Subcutaneous adipose tissue (tissue), 4 donors: ENCODE results near the gene ERC2. TPM values are rescaled to one million over a fixed set of nuclear protein-coding genes. Genes with fewer than 3 reads are reported as not detected.

Source experiments
- total RNA-seq, 4 donors: library from RNA; depleted of rRNA; stranded (reverse); fragments of >200 nt; gene quantifications; one replicate each; pipeline ENCODE4 v1.1.0, GENCODE V29; 2016
- TF ChIP-seq, protein P1 (sequence below): fragments of 450-650 bp; IDR thresholded peaks from one replicate; pipeline ENCODE4 v1.5.1; 2016; ENCODE audit warnings: low read depth, mild to moderate bottlenecking, control low read depth, antibody characterized with exemption, moderate library complexity

The ERC2 gene
- total RNA-seq, 4 donors from 2014 or later = 1.1 TPM; not detected in 3

DNA sequence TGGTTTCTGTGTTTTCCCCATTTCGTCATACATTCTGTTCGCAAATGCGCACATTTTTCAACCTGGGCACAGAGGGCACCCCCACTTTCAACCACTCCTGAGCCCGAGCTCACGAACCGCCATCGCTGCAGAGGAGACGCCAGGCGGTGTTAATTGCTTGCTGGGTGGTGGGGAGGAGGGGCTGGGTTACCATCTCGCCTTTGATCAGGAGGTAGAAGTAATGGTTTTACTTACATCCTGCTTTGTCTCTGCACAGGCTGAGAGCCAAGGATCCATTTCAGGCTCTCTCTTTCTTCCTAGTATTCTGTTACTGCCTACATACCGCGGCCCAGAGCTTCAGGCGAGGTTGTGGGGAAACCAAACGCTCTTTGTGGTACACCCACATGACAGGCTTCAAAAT lies 803.9 kb downstream of the ERC2 start:
- TF ChIP-seq, protein P1, sequence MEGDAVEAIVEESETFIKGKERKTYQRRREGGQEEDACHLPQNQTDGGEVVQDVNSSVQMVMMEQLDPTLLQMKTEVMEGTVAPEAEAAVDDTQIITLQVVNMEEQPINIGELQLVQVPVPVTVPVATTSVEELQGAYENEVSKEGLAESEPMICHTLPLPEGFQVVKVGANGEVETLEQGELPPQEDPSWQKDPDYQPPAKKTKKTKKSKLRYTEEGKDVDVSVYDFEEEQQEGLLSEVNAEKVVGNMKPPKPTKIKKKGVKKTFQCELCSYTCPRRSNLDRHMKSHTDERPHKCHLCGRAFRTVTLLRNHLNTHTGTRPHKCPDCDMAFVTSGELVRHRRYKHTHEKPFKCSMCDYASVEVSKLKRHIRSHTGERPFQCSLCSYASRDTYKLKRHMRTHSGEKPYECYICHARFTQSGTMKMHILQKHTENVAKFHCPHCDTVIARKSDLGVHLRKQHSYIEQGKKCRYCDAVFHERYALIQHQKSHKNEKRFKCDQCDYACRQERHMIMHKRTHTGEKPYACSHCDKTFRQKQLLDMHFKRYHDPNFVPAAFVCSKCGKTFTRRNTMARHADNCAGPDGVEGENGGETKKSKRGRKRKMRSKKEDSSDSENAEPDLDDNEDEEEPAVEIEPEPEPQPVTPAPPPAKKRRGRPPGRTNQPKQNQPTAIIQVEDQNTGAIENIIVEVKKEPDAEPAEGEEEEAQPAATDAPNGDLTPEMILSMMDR = no peak

DNA sequence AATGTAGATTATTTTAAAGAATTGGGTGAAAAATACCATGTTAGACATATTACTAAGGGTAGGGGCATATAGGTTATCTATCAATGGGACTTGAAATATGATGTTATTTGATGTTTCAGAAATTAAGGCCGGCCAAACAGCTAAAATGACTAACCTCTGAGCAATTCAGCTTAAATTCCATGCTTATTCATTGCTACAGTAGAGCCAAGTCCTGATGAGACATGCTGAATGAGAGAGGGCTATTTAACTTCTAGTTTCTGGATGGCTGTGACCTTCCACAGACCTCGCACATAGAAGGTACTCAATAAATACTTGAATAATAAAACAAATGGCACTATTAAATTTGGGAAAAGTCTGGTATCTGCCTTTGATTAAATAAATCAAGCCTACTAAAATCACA lies 805.6 kb downstream of the ERC2 start:
- TF ChIP-seq, protein P1 = no peak

DNA sequence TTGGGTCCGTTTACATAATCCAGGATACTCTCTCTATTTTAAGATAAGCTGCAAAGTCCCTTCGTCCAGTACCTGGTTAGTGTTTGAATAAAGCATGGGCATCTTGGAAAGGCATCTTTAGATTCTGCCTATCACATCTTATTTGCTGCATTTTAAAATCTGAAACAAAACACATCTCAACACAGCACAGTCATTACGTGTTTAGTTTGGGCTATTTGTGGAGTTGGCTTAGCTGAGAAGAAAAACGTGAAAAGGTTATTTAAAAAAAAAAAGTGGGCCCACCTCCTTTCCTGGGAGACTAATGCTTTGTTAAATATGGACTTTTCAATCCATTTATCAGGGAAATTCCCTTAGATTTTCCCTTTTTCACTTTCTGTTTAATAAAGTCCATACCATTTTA lies 806.7 kb downstream of the ERC2 start:
- TF ChIP-seq, protein P1 = no peak

DNA sequence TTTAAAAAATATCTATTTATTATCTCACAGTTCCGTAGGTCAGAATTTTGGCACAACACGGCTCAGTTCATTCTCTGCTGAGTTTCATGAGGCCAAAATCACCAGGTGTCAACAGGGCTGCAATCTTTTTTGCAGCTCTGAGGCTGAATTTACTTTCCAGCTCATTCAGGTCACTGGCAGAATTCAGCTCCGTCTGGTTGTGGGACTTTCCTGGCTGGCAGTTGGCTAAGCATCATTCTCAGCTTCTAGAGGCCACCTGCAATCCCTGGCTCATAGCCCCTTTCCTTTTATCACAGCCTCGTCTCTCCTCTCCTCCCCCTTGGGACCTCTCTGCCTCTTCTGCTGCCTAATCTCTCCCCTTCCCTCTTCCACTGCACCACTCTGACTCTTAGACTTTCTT lies 807.1 kb downstream of the ERC2 start:
- TF ChIP-seq, protein P1 = no peak

DNA sequence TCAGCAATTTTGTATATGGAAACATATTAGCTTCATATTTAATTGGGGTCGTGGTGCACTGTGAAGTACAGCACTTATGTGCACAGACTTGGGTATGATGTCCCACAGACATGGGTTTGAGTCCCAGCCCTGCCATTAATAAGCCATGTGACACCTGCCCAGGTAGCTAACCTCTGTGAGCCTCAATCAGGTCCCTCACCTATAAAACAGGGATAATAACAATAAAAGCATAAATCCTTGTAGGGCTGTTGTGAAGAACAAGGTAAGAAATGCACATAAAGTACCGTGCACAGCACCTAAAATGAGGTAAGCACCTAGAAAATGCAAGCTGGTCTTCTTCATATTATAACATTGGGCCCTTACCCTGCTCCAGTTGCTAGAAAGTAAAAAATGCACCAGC lies 807.6 kb downstream of the ERC2 start:
- TF ChIP-seq, protein P1 = no peak

DNA sequence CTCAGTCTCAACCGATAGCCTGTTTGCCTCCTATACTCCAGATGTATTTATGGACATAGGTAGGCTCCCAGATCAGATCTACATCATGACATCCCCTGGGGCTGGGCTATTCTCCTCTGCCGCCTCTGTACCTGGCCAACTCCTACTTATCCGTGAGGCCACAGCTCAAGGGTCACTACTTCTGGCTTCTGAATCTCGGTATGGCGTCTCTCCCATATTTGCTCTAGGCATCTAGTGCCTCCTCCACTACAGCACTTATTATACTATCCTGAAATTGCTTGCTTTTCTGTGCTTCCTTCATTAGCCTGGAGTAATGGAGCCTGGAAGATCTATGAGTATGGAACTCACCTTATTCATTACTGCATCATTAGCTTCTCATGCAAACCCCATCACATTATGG lies 808.6 kb downstream of the ERC2 start:
- TF ChIP-seq, protein P1 = no peak

DNA sequence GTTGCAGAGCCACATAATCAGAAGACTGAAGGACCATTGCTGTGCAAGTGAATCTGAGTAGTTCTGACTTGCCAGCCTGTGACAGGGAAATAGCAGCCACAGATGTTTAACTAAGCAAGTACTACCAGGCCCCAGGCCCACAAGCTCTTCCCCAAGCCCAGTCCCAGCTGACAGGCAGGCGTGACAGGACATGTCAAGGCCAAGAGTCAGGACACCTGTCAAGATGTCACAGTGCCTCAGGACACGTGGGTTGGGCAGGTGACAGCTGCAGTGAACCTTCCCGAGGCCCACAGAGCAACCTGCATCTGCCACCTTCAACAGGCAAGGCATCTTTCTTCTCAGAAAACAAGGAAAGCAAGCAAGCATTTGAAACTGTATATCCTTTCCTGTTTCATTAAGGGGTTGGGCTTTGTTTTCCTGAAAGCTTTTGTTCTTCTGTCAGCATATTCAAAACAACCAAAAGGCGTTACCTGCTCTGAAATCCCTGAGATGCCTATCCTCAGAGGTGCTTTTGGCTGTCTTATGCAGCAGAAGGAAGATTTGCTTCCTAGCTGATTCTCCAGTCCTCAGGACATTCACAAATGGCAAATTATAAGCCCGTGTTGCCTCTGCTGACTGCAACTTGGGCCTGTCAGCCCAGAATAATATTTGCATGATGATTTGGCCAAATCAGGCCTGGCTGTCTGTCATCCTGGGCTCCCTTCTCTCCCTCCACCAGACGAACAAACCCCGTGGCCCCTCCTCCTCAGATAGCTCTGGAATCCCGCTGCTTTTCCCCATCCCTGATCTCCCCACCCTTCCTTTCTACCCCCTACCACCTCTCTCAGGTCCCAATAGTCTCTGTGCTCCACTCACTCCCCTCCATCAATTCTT lies 809.3 kb downstream of the ERC2 start:
- TF ChIP-seq, protein P1 = no peak
